ENCODE measurements around the gene PSTK. TPM values are rescaled to one million over a fixed set of nuclear protein-coding genes. Genes with fewer than 3 reads are reported as not detected.

The PSTK gene
- total and polyA plus RNA-seq, 9 of the 15 experiments (the other 6 are each of a cell fraction or from before 2014, with no cell fraction given), result 13.2 to 49.7 (median 18.9) TPM

DNA sequence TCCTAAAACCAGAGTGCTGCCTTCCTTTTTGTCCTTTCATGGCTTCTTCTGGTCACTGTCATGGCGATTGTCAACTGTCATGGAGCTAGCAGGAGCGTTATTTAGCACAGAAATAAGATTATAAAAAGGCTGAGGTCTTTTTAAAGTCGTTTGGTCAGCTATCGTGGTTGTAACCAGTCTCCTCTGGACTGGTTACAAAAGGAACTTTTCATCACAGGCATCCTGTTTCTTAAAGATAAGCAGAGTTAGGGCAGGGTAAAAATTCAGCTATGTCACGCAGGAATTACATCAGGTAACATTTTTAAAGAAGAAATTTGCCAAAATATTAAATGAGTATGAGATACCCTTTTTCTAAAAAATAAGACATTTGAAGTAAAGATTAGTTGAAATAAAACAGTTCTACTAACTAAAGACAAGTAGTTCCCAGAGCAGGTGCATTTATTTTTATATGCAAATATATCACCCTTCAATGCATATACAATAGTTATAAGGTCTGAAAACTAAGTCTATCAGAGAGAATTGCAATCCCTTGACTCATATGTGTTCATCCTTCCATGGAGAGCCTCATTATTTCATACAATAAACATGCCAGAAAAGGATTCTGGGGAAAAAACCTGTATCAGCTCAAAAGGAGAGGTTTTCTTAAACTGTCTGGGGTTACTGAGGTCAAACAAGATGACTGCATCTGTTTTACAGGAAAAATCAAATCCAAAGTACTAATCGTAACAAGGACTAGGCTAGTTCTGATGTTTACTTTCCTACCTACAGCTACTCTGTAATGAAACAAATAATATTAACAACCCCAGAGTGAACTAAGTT, 48.9 kb upstream of the PSTK start (continued):
- 0 out of 2 replicates have a peak, but pooled peaks have one; percentile 11 for TF ChIP-seq ZBTB40 (IDR thresholded peaks at IDR 0.05)
- TF ChIP-seq ZBTB40 (CRISPR knock-in tag; IDR thresholded peaks at IDR 0.05), result no peak
- TF ChIP-seq PML (IDR thresholded peaks at IDR 0.05; ENCODE audit: low read length), result peak; percentile 62; the same call in 1 of the 2 replicates
- TF ChIP-seq, protein P1, sequence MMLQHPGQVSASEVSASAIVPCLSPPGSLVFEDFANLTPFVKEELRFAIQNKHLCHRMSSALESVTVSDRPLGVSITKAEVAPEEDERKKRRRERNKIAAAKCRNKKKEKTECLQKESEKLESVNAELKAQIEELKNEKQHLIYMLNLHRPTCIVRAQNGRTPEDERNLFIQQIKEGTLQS (IDR thresholded peaks at IDR 0.05), result peak; percentile 64; the same call in 1 of the 2 replicates
- TF ChIP-seq, protein P1 (CRISPR knock-in tag; conservative IDR thresholded peaks at IDR 0.05), result no peak
- TF ChIP-seq BRD9 (IDR thresholded peaks at IDR 0.05; ENCODE audit: low read depth, partially characterized antibody), result peak; percentile 72
- no peak for TF ChIP-seq GTF2A2 (tag; IDR thresholded peaks at IDR 0.05)
- TF ChIP-seq ZNF586 (CRISPR knock-in tag; conservative IDR thresholded peaks at IDR 0.05), result no peak
- TF ChIP-seq ZNF79 (CRISPR knock-in tag; IDR thresholded peaks at IDR 0.05; ENCODE audit: low read depth), result no peak
- no peak for TF ChIP-seq HCFC1 (IDR thresholded peaks at IDR 0.05; ENCODE audit: low read depth, low read length)
- TF ChIP-seq CEBPG (CRISPR knock-in tag; IDR thresholded peaks at IDR 0.05), result no peak
- TF ChIP-seq CEBPG (tag; conservative IDR thresholded peaks at IDR 0.05 in 1 of 2, IDR thresholded peaks at IDR 0.05 in 1 of 2), result peak in 1 of 2 experiments; percentile 4; a peak in 1 of 4 replicates
- 0 out of 2 replicates have a peak, but pooled peaks have one; percentile 36 for TF ChIP-seq GABPA (tag; conservative IDR thresholded peaks at IDR 0.05; ENCODE audit: low read depth)
- TF ChIP-seq YY1 (IDR thresholded peaks at IDR 0.05; ENCODE audit: borderline replicate concordance in 1 of 3, control insufficient read depth in 1 of 3, extremely low read depth in 1 of 3, insufficient read depth in 3 of 3, insufficient read length in 1 of 3, insufficient replicate concordance in 2 of 3, low read depth in 1 of 3, low read length in 2 of 3), result peak in 1 of 3 experiments; percentile 83
- peak; percentile 83 for TF ChIP-seq TCF3 (CRISPR knock-in tag; IDR thresholded peaks at IDR 0.05)
- TF ChIP-seq TEAD4 (IDR thresholded peaks at IDR 0.05; ENCODE audit: low read length), result peak; percentile 85
- TF ChIP-seq TEAD4 (CRISPR knock-in tag; IDR thresholded peaks at IDR 0.05; ENCODE audit: borderline replicate concordance), result no peak
- peak; percentile 90 for TF ChIP-seq MEIS2 (IDR thresholded peaks at IDR 0.05; ENCODE audit: partially characterized antibody)

All from K562 (cell line).